ENCODE data around the gene IL19.

Gene IL19

DNA sequence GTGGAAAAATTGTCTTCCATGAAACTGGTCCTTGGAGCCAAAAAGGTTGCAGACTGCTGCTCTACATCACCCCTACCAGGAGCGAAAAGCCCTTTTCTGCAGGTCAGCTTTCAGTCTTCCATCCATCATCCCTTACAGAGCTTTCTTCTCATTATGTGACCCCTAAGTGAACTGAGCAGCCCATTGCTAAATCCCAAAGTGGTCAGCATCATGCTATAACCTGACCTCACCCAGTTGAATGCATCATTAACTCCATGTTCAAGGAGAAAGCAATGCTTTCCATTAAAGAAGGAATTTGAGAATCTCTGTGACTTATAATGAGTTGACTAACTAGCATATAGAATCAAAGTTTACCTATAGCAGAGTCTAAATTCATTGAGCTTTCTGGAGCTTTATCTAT lies 116.3 kb downstream of the IL19 start:
- H3K9me3 Mint-ChIP-seq = no peaks in the 10 kb centered on the region

DNA sequence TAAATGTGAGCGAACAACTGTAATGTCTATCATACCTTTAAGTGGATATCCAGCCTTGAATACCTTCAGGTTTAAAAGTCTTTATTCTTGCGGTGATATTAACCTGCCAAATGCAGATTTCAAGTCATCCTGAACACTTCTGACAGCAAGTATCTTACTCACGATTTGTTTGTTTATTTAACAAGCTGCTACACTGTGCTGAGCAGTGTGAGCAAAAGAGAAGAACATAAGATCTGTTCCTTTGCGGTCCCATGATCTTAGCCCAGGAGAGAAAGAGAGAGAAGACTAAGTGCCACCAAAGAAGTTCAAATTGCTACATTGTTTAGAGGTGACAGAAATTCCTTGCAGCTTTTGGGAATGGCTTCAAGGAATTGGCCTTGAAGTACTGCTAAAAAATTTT lies 117.1 kb downstream of the IL19 start:
- no peak overlapping the region for H3K27ac Mint-ChIP-seq
- no peaks in the 10 kb centered on the region for H3K36me3 Mint-ChIP-seq (ENCODE audit: low read depth)
- no peak overlapping the region for H3K4me3 Mint-ChIP-seq
- no peaks in the 10 kb centered on the region for H3K9me3 Mint-ChIP-seq
- H3K27me3 Mint-ChIP-seq = peaks cover 37% of the 10 kb centered on the region
- peaks cover 17% of the 10 kb centered on the region for H3K4me1 Mint-ChIP-seq (ENCODE audit: low read depth)
- intact Hi-C loops (cut with micrococcal nuclease) = no loop called here

More for the DNA sequence above, 116.3 kb downstream of the IL19 start:
- Mint-ChIP-seq H3K4me3 (no peak overlapping the region), H3K27ac (no peak overlapping the region), H3K27me3 (peaks cover 40% of the 10 kb centered on the region), H3K4me1 (ENCODE audit: low read depth) (peaks cover 17% of the 10 kb centered on the region), H3K36me3 (ENCODE audit: low read depth) (no peaks in the 10 kb centered on the region)
- intact Hi-C loops (cut with micrococcal nuclease) = no loop called here

DNA sequence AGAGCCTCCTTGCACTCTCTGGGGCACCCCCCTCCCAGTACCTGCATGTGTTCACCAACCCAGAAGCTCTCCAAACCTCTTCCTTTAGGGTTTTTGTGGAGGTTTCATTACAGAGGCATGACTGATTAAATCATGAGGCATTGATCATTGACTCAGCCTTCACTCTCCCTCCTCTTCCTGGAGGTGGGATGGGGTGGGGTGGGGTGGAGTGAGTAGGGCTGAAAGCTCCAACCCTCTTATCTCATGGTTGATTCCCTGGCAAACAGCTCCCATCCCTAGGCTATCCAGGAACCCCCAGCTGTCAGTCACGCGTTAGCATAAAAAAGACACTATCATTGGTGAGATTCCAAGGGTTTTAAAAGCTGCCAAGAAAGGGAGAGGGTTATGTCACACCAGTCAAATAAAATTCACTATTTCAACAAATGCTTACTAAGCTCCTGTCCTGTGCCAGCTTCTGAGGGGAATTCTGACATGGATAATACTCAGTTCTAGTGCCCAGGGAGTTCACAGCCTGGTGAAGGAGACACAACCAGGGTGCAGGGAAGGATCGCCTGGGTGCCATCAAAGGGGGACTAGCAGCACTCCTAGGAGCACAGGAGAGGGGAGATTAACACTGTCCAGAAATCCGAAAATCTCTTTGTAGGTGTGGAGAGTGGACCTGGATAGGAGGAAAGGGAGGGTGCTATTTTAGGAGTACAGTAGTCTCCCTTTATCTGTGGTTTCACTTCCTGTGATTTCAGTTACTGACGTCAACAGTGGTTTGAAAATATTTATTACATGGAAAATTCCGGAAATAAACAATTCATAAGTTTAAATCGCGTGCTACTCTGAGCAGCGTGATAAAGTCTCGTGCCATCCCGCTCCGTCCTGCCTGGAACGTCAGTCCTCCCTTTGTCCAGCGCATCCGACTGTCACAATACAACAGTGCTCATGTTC lies 119.8 kb downstream of the IL19 start:
- Mint-ChIP-seq H3K4me1 (ENCODE audit: low read depth) (peaks cover 17% of the 10 kb centered on the region), H3K4me3 (no peak overlapping the region), H3K27me3 (peaks cover 38% of the 10 kb centered on the region), H3K36me3 (ENCODE audit: low read depth) (no peaks in the 10 kb centered on the region), H3K9me3 (no peaks in the 10 kb centered on the region), H3K27ac (peak overlapping the region; percentile 13)
- intact Hi-C loops (cut with micrococcal nuclease) = no loop called here

DNA sequence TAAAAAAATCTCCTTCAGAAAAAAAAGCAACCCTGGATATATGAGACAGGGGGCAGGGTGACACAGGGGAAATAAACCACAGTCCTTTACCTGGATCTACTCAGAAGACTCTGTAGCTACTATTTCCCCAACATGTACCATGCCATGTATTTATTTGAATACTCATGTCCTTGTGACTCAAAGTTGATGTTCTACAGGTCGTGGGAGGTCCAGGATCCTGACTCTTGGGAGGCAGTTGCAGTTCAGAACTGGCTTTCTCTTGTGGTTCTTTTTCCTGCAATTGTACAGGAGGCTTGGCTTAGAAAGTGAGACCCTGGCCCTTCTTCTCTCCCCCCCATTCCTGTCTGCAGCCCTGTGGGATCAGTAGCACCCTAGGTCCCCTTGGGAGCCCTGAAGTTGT lies 120.8 kb downstream of the IL19 start:
- Mint-ChIP-seq H3K4me3 (no peak overlapping the region), H3K36me3 (ENCODE audit: low read depth) (no peaks in the 10 kb centered on the region), H3K9me3 (no peaks in the 10 kb centered on the region), H3K27ac (no peak overlapping the region), H3K4me1 (ENCODE audit: low read depth) (peaks cover 17% of the 10 kb centered on the region), H3K27me3 (peaks cover 34% of the 10 kb centered on the region)
- intact Hi-C loops (cut with micrococcal nuclease) = no loop called here
